Gastroesophageal sphincter (tissue), 4 donors: ENCODE measurements around the gene FXYD6. TPM values are rescaled to one million over a fixed set of nuclear protein-coding genes. Genes with fewer than 3 reads are reported as not detected.
A peak's percentile ranks its signal among the peaks of the same experiment; 100 is the strongest.

Experiments used
- ATAC-seq: fragments of 150-250 bp; one replicate; pipeline ENCODE4 v1.9.1; 2016; ENCODE audit warnings: mild to moderate bottlenecking, moderate library complexity
- H3K27ac ChIP-seq, 4 donors: fragments of 200-600 bp; sonication (generic) in 3 of 4; 1 replicate in 3 of 4; 2 replicates in 1 of 4; pipeline ENCODE4 v1.5.1; 2016 to 2019
- H3K27me3 ChIP-seq: fragments of 200-600 bp; sonication (generic); one replicate; pipeline ENCODE4 v1.5.1; 2019
- H3K36me3 ChIP-seq, 2 donors: fragments of 200-600 bp; sonication (generic); one replicate each; pipeline ENCODE4 v1.5.1; 2019; ENCODE audit warnings: control low read depth in 1 of 2
- H3K4me1 ChIP-seq, 3 donors: fragments of 200-600 bp; sonication (generic); 1 replicate in 2 of 3; 2 replicates in 1 of 3; pipeline ENCODE4 v1.5.1; 2016 to 2019; ENCODE audit warnings: control low read depth in 2 of 3
- H3K4me3 ChIP-seq, 2 donors: fragments of 200-600 bp; sonication (generic); one replicate each; pipeline ENCODE4 v1.5.1; 2019; ENCODE audit warnings: mild to moderate bottlenecking in 1 of 2, moderate library complexity in 1 of 2
- H3K9me3 ChIP-seq, 3 donors: fragments of 200-600 bp; sonication (generic); one replicate each; pipeline ENCODE4 v1.5.1; 2017 to 2019; ENCODE audit warnings: control low read depth in 2 of 3
- CTCF ChIP-seq, 4 experiments: fragments of 200-600 bp in 2 of 4; fragments of 450-650 bp in 2 of 4; sonication (generic) in 1 of 4; IDR thresholded peaks; one replicate each; pipeline ENCODE4 v1.5.1; 2017 to 2019; ENCODE audit warnings: antibody characterized with exemption in 4 of 4, mild to moderate bottlenecking in 2 of 4, moderate library complexity in 2 of 4
- EP300 ChIP-seq: sonication (generic); formaldehyde crosslinking; IDR thresholded peaks from one replicate; pipeline ENCODE4 v1.6.1; 2017; ENCODE audit warnings: antibody characterized with exemption, mild to moderate bottlenecking
- POLR2A ChIP-seq, 2 donors: fragments of 450-650 bp; IDR thresholded peaks; one replicate each; pipeline ENCODE4 v1.6.1; 2017; ENCODE audit warnings: antibody characterized with exemption in 2 of 2, mild to moderate bottlenecking in 2 of 2, moderate library complexity in 1 of 2
- POLR2AphosphoS5 ChIP-seq: sonication (generic); formaldehyde crosslinking; IDR thresholded peaks from one replicate; pipeline ENCODE4 v1.6.1; 2017; ENCODE audit warnings: antibody characterized with exemption
- WGBS, 2 donors: methylation state at CpG; one replicate each; pipeline ENCODE4 v1.1.5; 2018; ENCODE audit warnings: low coverage in 1 of 2; 5-methylcytosine and 5-hydroxymethylcytosine counted together
- total RNA-seq, 4 donors: library from RNA; depleted of rRNA; stranded (reverse); fragments of >200 nt; gene quantifications; one replicate each; pipeline ENCODE4 v1.1.0, GENCODE V29; 2016

FXYD6 gene
- total RNA-seq, 4 donors from 2014 or later = 28.6 to 76.7 (median 74.4) TPM

GRCh38 chr11:117830674-117831351 lies 45.6 kb downstream of the FXYD6 start:
- peaks cover 60% of the 10 kb centered on the region for H3K27me3 ChIP-seq
- no peak for ATAC-seq
- no peak overlapping the region for H3K4me3 ChIP-seq
- no peak overlapping the region for H3K27ac ChIP-seq
- WGBS, 2 donors = 40% methylated on average over 4 of the region's 6 CpGs; no CpG with 5 or more reads in 1 of the 2 donors
- no peak for TF ChIP-seq CTCF (IDR thresholded peaks at IDR 0.05)
- TF ChIP-seq POLR2A (IDR thresholded peaks at IDR 0.05) = no peak
- TF ChIP-seq POLR2AphosphoS5 = no peak
- no peak for TF ChIP-seq EP300
- H3K9me3 ChIP-seq = no peaks in the 10 kb centered on the region
- H3K4me1 ChIP-seq = peaks cover 0 to 47% (median 8%) of the 10 kb centered on the region in 3 donors
- peaks cover 0 to 8% of the 10 kb centered on the region in 2 donors for H3K36me3 ChIP-seq

GRCh38 chr11:117830072-117830471 lies 46.4 kb downstream of the FXYD6 start:
- H3K36me3 ChIP-seq = peaks cover 0 to 2% of the 10 kb centered on the region in 2 donors
- H3K4me1 ChIP-seq = peaks cover 0 to 54% (median 8%) of the 10 kb centered on the region in 3 donors
- no peak for ATAC-seq
- H3K4me3 ChIP-seq = no peak overlapping the region
- H3K27ac ChIP-seq = peak overlapping the region in 1 of 4 donors; percentile 72
- peaks cover 68% of the 10 kb centered on the region for H3K27me3 ChIP-seq
- TF ChIP-seq POLR2AphosphoS5 (no peak), EP300 (no peak), POLR2A (IDR thresholded peaks at IDR 0.05) (no peak), CTCF (IDR thresholded peaks at IDR 0.05) (no peak)
- no peaks in the 10 kb centered on the region for H3K9me3 ChIP-seq
- 57 to 82% methylated on average over 6 to 7 of the region's 14 CpGs for WGBS, 2 donors

DNA sequence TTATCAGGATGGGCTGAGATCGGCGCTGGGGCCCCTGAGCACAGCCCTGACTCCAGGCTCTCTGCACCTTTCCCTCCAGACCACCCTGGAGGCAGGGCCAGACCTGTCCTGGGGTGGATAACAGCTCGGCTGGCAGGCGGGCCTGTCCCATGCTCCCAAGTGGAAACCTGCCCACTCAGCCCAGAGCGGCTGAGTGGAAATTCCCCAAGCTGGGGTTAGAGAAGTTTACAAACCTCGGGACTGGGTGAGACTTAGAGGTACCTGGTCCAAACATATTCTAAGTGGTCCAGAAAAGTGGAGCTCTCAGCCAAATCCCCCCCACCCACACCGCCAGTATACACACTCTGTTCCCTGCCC lies 47.1 kb downstream of the FXYD6 start:
- no peaks in the 10 kb centered on the region for H3K36me3 ChIP-seq
- H3K4me3 ChIP-seq = no peak overlapping the region
- no peak for TF ChIP-seq POLR2A (IDR thresholded peaks at IDR 0.05)
- no peak for TF ChIP-seq POLR2AphosphoS5
- TF ChIP-seq CTCF (IDR thresholded peaks at IDR 0.05) = no peak
- no peak for TF ChIP-seq EP300
- H3K4me1 ChIP-seq = peaks cover 0 to 61% (median 11%) of the 10 kb centered on the region in 3 donors
- peak overlapping the region in 3 of 4 donors; percentile 63 to 72 (median 64) for H3K27ac ChIP-seq
- H3K27me3 ChIP-seq = peaks cover 69% of the 10 kb centered on the region
- ATAC-seq = no peak
- no peaks in the 10 kb centered on the region for H3K9me3 ChIP-seq
- no CpG with 5 or more reads among the region's 7 CpGs for WGBS, 2 donors

GRCh38 chr11:117828611-117829368 lies 47.7 kb downstream of the FXYD6 start:
- Histone ChIP-seq H3K36me3 (no peaks in the 10 kb centered on the region), H3K9me3 (no peaks in the 10 kb centered on the region), H3K27me3 (peaks cover 69% of the 10 kb centered on the region), H3K4me3 (no peak overlapping the region), H3K4me1 (peaks cover 0 to 65% (median 13%) of the 10 kb centered on the region in 3 donors), H3K27ac (peak overlapping the region in 3 of 4 donors; percentile 63 to 72 (median 64))
- WGBS, 2 donors = no CpG with 5 or more reads among the region's 16 CpGs
- peak; percentile 72 for ATAC-seq
- TF ChIP-seq POLR2AphosphoS5 (peak; percentile 20), POLR2A (IDR thresholded peaks at IDR 0.05) (no peak), CTCF (IDR thresholded peaks at IDR 0.05) (no peak), EP300 (no peak)
